ENCODE results near the gene SNX25. TPM values are rescaled to one million over a fixed set of nuclear protein-coding genes. Genes with fewer than 3 reads are reported as not detected.

Gene SNX25
- polyA plus RNA-seq, 1 donor from 2014 or later, result 6.4 TPM

- Histone ChIP-seq H3K9me2 (ENCODE audit: insufficient read depth, low read length) (no peaks in the 10 kb centered on the region), H3K4me3 (ENCODE audit: low read length) (no peak overlapping the region), H3K27me3 (ENCODE audit: insufficient read depth, low read depth, low read length) (no peaks in the 10 kb centered on the region), H3K27ac (ENCODE audit: low read length) (no peak overlapping the region), H2AFZ (ENCODE audit: low read depth, low read length) (no peak overlapping the region), H3K36me3 (ENCODE audit: insufficient read depth, low read length) (no peaks in the 10 kb centered on the region), H3F3A (ENCODE audit: insufficient read depth, low read length, poor library complexity, severe bottlenecking) (no peaks in the 10 kb centered on the region), H3K9me3 (ENCODE audit: low read length) (no peaks in the 10 kb centered on the region), H3K79me2 (replicated peaks; ENCODE audit: insufficient read depth, low read length) (no peaks in the 10 kb centered on the region), H4K20me1 (ENCODE audit: insufficient read depth) (no peaks in the 10 kb centered on the region), H3K9ac (ENCODE audit: low read length) (no peak overlapping the region), H3K4me2 (ENCODE audit: low read length) (no peak overlapping the region)
- TF ChIP-seq EZH2 (IDR thresholded peaks at IDR 0.05; ENCODE audit: borderline replicate concordance, insufficient read depth, low read length, poor library complexity, severe bottlenecking), result no peak
- no peak for TF ChIP-seq TAF1 (IDR thresholded peaks at IDR 0.05; ENCODE audit: low read depth)
- TF ChIP-seq CTCF (IDR thresholded peaks at IDR 0.05; ENCODE audit: poor library complexity, severe bottlenecking), result no peak
- no peak for TF ChIP-seq REST (IDR thresholded peaks at IDR 0.05; ENCODE audit: borderline replicate concordance)
- no peak for TF ChIP-seq SMC3 (conservative IDR thresholded peaks at IDR 0.05; ENCODE audit: poor library complexity)
- no peak for TF ChIP-seq POLR2AphosphoS5 (IDR thresholded peaks at IDR 0.05)
Measured at GRCh38 chr4:185344743-185345538, 135.5 kb downstream of the SNX25 start.

GRCh38 chr4:185346975-185347601 is 137.7 kb downstream of the SNX25 start:
- Histone ChIP-seq H3K4me3 (ENCODE audit: low read length) (no peak overlapping the region), H3K9me2 (ENCODE audit: insufficient read depth, low read length) (no peaks in the 10 kb centered on the region), H3K79me2 (replicated peaks; ENCODE audit: insufficient read depth, low read length) (no peaks in the 10 kb centered on the region), H4K20me1 (ENCODE audit: insufficient read depth) (no peaks in the 10 kb centered on the region), H3K36me3 (ENCODE audit: insufficient read depth, low read length) (no peaks in the 10 kb centered on the region), H3K9me3 (ENCODE audit: low read length) (no peaks in the 10 kb centered on the region), H3K4me2 (ENCODE audit: low read length) (no peak overlapping the region), H3F3A (ENCODE audit: insufficient read depth, low read length, poor library complexity, severe bottlenecking) (no peaks in the 10 kb centered on the region), H3K27me3 (ENCODE audit: insufficient read depth, low read depth, low read length) (no peaks in the 10 kb centered on the region), H2AFZ (ENCODE audit: low read depth, low read length) (no peak overlapping the region), H3K27ac (ENCODE audit: low read length) (no peak overlapping the region), H3K9ac (ENCODE audit: low read length) (no peak overlapping the region)
- TF ChIP-seq RAD21 (conservative IDR thresholded peaks at IDR 0.05), result no peak
- no peak for TF ChIP-seq EZH2 (IDR thresholded peaks at IDR 0.05; ENCODE audit: borderline replicate concordance, insufficient read depth, low read length, poor library complexity, severe bottlenecking)
- no peak for TF ChIP-seq EP300 (conservative IDR thresholded peaks at IDR 0.05; ENCODE audit: poor library complexity, severe bottlenecking)
- no peak for TF ChIP-seq MXI1 (conservative IDR thresholded peaks at IDR 0.05; ENCODE audit: poor library complexity, severe bottlenecking)
- TF ChIP-seq TAF1 (IDR thresholded peaks at IDR 0.05; ENCODE audit: low read depth), result no peak
- no peak for TF ChIP-seq SMC3 (conservative IDR thresholded peaks at IDR 0.05; ENCODE audit: poor library complexity)
- no peak for TF ChIP-seq POLR2AphosphoS5 (IDR thresholded peaks at IDR 0.05)
- no peak for TF ChIP-seq REST (IDR thresholded peaks at IDR 0.05; ENCODE audit: borderline replicate concordance)
- TF ChIP-seq CTCF (IDR thresholded peaks at IDR 0.05; ENCODE audit: poor library complexity, severe bottlenecking), result no peak

Measured in neural cell (in vitro differentiated cells).